GDM1 (cell line): Measurements from ENCODE around the gene MGRN1.

Source experiments
- DNase-seq: peaks from one replicate; lab custom pipeline; 2025; lab: John Stamatoyannopoulos, UW

Gene MGRN1

GRCh38 chr16:4604401-4604800 lies 20.2 kb upstream of the MGRN1 start:
- DNase-seq: no peak

DNA sequence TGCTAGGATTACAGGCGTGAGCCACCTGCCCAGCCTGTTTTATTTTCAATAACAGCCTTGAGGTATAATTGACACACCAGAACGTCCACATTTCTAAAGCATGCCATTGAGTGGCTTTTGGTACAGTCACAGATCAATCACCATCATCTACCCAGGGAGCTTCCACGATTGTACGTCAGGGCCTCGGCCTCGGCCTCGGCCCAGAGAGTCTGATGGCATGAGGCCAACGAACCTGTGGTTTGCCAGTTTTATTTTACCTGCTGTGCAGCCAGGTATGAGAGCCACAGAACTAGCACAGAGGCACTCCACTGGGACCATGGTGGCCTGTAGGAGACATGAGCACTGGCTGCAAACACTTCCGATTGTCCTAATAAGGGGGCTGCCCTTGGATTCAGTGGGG lies 18.3 kb upstream of the MGRN1 start:
- DNase-seq: no peak

DNA sequence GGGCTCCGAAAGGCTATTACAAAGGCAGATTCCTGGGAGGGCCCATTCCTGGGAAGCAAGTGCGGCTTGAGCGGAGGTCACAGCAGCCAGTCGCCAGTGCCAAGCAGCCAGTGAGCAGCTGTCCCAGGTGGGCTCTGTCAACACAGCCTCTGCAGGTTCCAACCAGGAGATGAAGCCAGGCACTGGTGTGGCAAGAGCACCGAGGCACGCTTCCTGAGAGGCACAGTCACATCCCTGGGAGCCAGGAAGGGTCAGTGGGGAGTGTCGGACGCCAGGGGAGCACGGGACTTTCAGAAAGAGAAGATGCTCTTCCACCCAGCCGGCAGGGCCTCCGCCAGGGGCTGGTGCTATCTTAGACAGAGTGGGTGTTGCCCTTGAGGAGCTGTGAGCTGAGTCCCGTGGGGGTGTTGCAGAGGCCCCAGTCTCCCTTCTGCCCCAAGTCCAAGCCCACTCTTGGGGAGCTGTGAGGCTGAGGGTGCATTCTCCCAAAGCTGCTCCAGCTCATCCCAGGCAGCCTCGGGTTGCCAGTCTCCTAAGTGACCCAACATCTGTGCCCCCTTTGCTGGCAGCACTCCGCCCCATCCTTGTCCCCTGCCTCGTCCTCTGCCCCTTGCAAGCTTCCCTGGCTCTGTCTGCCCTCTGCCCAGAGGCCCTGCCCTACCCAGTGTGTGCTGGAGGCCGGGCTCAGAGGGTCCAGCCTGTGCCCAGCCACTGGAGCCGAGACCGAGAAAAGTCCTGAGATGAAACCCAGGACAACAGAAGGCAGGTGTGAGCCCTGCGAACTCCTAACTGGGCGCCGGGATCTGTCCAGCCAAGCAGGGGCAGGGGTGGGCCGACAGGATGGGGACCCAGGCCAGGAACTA lies 16.6 kb upstream of the MGRN1 start:
- DNase-seq: no peak

DNA sequence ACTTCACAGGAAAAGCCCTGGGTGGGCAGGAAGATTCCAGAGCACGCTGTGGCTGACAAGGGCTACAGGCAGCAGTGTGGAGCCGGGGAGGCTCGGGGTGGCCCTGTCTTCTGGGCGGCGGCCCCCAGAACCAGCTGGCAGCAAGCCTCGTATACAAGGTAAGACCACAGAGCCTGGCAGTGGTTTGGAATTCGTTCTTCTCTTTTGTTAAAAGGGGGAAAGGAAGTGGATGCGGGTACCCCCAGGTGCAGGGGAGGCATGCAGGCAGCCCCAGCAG lies 16.0 kb upstream of the MGRN1 start:
- no peak for DNase-seq

DNA sequence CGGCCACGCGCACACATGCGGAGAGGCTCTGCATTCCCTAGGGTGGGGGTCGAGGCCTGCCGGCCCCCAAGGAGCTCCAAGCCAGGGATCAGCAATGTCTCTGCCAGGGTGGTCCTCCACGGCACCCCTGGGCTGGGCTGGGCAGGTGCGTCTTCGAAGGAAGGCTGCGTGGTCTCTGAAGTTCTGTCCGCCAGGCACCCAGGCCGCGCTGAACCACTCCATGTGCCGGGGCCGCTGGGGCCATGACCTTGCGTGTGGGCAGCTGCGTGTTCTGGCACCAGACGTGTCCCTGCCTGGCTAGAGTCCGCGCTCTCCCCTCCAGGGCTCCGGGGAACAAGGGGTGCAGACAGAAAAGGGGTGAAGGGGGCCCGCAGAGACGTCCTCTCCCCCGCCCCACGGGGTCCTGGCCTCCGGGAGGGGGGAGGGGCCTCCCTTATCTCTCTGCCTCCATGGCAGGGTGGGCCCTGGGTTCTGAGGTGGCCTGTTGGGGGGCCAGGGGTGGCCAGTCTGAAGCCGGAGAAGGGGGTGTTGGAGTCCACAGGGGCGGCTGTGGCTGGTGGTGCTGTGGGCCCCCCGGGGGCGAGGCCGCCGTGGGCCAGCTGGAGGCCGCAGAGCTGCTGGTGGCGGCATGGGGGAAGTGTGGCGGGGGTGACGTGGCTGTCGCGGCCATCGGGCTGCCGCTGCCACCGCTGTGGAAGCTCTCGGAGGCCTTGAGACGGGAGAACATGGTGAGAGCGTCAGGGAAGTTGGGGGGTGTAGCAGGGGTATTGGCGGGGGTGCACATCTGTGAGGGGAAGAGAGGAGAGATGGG lies 15.2 kb upstream of the MGRN1 start:
- DNase-seq: no peak

GRCh38 chr16:4610011-4611005 lies 14.3 kb upstream of the MGRN1 start:
- no peak for DNase-seq

GRCh38 chr16:4611337-4612021 lies 13.1 kb upstream of the MGRN1 start:
- DNase-seq: no peak

DNA sequence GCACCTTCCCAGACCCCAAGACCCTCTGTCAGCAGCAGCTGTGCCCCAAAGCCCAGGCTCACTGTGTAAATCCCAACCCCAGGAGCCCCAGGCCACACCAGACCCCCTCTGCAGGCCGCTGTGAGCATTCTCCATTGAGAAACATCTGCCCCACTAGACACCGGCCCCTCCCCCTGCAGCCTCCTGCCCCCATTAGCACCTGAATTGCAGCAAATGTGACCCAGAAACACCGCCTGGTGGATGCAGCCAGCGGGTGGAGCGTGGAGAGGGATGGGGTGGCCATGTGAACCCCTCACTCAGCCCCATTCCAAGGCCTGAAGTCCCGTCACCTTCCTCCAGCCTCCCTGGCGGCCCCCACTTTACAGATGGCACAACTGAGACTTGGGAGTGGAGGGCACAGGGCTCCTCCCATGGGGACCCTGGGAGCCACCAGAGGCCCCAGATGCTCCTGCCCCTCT lies 12.1 kb upstream of the MGRN1 start:
- no peak for DNase-seq

- no peak for DNase-seq
These were observed 11.5 kb upstream of the MGRN1 start for GRCh38 chr16:4612977-4613635.

- DNase-seq: no peak
These were observed 10.7 kb upstream of the MGRN1 start for GRCh38 chr16:4613636-4614570.

DNA sequence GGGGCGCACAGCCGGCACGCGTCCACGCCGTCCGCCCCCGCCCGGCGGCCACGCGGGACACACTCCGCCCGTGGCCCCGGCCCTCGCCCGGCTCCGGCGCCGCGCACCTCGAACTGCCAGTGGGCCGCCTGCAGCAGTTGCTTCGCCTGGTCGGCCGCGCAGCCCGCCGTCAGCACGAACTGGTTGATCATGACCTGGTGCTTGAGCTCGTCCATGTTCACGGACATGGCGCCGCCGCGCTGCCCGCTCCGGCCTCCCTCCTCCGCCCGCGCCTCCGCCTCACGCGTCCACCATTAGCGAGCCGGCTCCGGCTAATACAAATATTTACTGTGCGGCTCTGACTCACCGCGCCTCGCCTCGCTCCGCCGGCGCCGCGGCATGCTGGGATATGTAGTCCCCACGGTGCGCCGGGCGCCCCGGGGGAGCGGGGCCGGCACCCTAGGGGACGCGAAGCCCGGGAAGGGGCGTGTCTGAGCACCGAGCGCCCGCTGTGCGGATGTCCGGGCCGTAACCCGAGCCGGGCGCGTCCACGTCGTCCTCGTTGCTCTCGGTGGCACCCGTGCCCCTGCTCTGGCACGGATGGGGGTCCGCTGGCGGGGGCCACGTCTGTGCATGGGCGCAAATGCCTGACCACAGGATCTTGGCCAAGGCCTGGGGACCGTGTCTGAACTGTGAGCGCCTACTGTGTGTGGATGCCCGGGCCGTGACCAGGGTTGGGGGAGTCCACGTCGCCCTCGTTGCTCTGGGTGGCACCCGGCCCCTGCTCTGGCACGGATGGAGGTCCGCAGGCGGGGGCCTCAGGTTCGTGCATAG lies 9.8 kb upstream of the MGRN1 start, which contains the start of gene UBALD1:
TSS of gene UBALD1 (minus strand) at position 318 of the 813 bp plus-strand sequence. CDS start at position 227, 91 bp downstream.
- DNase-seq: peak; percentile 67

DNA sequence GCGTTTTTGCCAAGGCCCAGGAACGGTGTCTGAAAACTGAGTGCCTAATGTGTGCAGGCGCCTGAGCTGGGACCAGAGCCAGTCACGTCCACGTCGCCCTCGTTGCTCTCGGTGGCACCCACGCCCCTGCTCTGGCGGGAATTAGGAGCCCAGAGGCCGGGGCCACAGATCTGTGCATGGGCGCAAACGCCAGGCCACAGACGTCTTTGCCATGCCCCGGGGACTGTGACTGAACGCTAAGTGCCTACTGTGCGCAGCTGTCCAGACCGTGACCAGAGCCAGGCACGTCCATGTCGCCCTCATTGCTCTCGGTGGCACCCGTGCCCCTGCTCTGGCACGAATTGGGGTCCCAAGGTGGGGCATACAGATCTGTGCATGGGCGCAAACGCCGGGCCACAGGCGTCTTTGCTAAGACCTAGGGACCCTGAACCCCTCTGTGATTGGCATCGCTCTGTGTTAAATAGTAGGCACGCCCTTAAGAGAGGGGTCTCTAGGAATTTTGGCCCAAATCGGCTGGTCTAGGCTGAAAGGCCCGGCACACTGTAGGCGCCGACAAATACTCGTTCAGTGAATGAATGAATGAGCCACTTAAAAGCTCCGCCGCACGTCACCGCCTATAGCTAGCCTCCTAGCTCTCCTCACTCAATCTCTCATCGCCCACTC lies 9.1 kb upstream of the MGRN1 start:
- DNase-seq: no peak

DNA sequence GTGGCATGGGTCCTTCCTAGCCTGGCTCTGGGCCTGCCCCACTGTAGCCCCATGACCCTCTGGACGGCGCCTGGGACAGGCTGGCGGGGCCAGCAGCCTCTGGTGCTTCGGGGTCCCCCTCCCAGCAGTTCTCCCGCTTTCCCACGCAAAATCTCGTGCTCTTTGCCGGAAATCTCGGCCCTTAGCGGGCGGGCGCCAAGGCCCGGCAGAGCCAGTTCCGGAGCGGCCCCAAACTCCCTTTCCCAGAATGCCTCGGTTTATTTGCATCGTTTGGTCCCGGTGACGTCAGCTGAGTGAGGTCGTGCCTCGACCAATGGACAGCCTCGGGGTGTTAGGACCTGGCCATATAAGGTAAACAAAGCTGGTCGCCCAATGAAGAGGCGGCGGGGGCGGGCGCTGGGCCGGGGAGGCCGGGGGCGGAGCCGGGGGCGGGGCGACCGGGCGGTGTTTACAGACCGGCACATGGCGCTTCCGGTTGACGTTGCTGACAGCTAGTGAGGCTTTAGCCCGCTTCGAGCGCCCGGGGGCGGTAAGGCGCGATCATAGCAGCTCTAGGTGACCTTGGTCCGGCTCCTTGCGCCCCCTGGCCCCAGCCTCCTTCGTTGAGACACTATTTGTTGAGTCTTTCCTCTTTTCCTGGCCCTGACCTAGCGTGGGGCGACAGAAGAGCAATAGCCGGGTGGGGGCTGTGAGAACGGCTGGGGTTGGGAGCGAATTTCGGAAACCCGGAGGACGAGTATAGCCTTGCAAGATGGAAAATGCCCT lies 8.4 kb upstream of the MGRN1 start:
- DNase-seq: peak; percentile 99

DNA sequence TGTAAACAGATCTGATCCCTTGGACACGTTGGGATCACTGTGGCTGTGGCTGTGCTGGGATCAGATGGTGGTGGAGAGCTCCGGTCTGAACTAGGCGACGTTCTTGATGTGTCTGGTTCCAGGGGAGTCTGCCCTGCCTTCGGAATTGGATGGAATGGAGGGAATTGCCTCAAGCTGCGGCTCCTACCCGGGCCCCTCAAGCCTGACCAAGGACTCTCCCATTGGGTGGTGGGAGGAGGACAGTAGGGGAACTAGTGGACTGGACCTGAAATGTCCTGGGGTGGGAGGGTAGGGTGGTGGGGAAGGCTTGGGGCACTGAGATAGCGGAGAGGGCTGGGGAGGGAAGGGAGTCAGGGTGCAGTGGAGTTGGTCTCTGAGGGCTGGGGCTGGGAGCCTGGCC lies 6.7 kb upstream of the MGRN1 start:
- no peak for DNase-seq

DNA sequence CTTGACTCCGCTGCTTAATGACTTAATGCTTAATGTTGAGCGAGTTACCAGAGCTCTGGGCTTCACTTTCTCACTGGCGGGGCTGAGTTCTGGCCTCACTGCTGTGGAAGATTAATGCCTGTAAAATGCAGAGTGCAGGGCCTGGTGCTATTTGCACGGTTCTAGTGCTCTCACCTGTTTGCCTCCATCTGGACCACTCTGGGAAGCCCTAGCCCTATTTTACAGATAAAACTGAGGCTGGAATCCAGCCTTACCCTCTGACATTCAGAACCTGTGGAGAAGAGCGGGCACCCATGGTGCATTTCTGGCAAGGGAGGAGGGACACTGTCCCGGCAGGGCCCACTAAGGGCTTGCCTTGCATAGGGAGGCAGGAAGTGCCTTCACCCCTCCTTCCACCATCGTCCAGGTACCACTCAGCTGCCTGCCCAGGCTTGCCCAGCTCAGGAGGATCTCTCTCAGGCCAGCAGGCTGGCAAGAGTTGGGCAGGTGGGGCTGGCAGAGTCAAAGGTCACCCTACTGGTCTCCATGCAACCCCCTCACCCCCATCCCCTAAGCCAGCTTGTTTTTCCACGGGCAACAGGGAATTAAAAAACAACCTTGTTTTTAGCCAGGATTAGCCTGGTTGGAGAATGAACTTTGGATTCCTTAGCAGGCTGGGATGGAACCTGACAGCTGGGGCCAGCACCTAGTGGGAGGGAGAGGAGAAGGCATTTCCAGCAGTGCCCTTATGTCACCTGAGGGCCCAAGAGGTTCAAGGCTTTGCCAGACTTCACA lies 5.8 kb upstream of the MGRN1 start:
- DNase-seq: no peak

DNA sequence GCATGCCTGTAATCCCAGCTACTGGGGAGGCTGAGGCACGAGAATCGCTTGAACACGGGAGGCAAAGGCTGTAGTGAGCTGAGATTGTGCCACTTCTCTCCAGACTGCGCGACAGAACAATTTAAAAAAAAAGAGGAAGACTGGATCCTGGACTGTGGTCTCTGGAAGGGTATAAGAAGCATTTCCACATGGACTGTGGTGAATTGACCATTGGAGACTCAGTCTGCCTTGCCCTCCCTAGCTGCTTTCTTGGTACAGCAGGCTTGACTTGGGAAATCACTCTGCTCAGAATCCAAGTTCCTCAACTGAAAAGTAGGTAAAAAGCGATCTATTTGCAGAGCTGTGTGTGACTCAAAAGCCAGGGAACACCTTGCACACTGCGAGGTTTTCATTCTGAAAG lies 1.0 kb upstream of the MGRN1 start:
- no peak for DNase-seq
